ENCODE results near the gene KRTAP16-1.

Gene KRTAP16-1

GRCh38 chr17:41329279-41329948, 20.3 kb upstream of the KRTAP16-1 start:
- peak; percentile 75 for DNase-seq (ENCODE audit: low spot score)

GRCh38 chr17:41328207-41328606, 19.1 kb upstream of the KRTAP16-1 start:
- DNase-seq (ENCODE audit: low spot score): no peak

- no peak for DNase-seq (ENCODE audit: low spot score)
Observed at GRCh38 chr17:41327411-41328120, 18.5 kb upstream of the KRTAP16-1 start.

- DNase-seq (ENCODE audit: low spot score): no peak
Observed at GRCh38 chr17:41326173-41327145, 17.4 kb upstream of the KRTAP16-1 start.

- DNase-seq (ENCODE audit: low spot score): no peak
Observed at GRCh38 chr17:41325611-41326010, 16.5 kb upstream of the KRTAP16-1 start.

GRCh38 chr17:41325126-41325525, 16.0 kb upstream of the KRTAP16-1 start:
- no peak for DNase-seq (ENCODE audit: low spot score)

- DNase-seq (ENCODE audit: low spot score): peak; percentile 57
Observed at GRCh38 chr17:41324180-41325075, 15.3 kb upstream of the KRTAP16-1 start.

- no peak for DNase-seq (ENCODE audit: low spot score)
Observed at GRCh38 chr17:41322903-41323895, 14.1 kb upstream of the KRTAP16-1 start.

GRCh38 chr17:41322094-41322902, 13.2 kb upstream of the KRTAP16-1 start:
- DNase-seq (ENCODE audit: low spot score): peak; percentile 83

GRCh38 chr17:41318231-41318630, 9.1 kb upstream of the KRTAP16-1 start:
- DNase-seq (ENCODE audit: low spot score): no peak

GRCh38 chr17:41315814-41316445, 6.8 kb upstream of the KRTAP16-1 start:
- peak; percentile 67 for DNase-seq (ENCODE audit: low spot score)

GRCh38 chr17:41315204-41315794, 6.2 kb upstream of the KRTAP16-1 start, which contains the start of gene KRTAP17-1:
KRTAP17-1 (minus strand) TSS chr17:41315710; CDS start chr17:41315650, 60 bp downstream.
- DNase-seq (ENCODE audit: low spot score): no peak

- no peak for DNase-seq (ENCODE audit: low spot score)
Observed at GRCh38 chr17:41311111-41311510, 2.0 kb upstream of the KRTAP16-1 start.

GRCh38 chr17:41308251-41308917, 725 bp downstream of the KRTAP16-1 start:
- peak; percentile 49 for DNase-seq (ENCODE audit: low spot score)

GRCh38 chr17:41307647-41308046, 1.5 kb downstream of the KRTAP16-1 start:
- DNase-seq (ENCODE audit: low spot score): peak; percentile 83

GRCh38 chr17:41304091-41304490, 5.0 kb downstream of the KRTAP16-1 start:
- DNase-seq (ENCODE audit: low spot score): no peak

GRCh38 chr17:41302981-41303380, 6.1 kb downstream of the KRTAP16-1 start:
- no peak for DNase-seq (ENCODE audit: low spot score)

Data from kidney tubule cell (primary cell).